ENCODE results near the gene ALLC.
"Not testable (repeated sequence)": the region's sequence is repeated elsewhere in the genome, so short reads cannot be mapped to it uniquely, and the experiment has no call there.

Gene ALLC

GRCh38 chr2:3617198-3617890 is 40.7 kb upstream of the ALLC start:
- TF ChIP-seq POLR2A (IDR thresholded peaks at IDR 0.05; ENCODE audit: low read depth, low read length) (no peak), TAF1 (IDR thresholded peaks at IDR 0.05; ENCODE audit: low read depth, low read length) (no peak), POLR2AphosphoS5 (IDR thresholded peaks at IDR 0.05; ENCODE audit: low read depth, low read length) (no peak), POU2F2 (IDR thresholded peaks at IDR 0.05; ENCODE audit: low read depth, low read length) (no peak), SPI1 (IDR thresholded peaks at IDR 0.05; ENCODE audit: low read depth, low read length) (no peak), PAX5 (IDR thresholded peaks at IDR 0.05; ENCODE audit: insufficient read depth, low read length, severe bottlenecking) (no peak)
- DNase-seq (ENCODE audit: insufficient read length, low spot score) (no peak), FAIRE-seq (no peak)

- FAIRE-seq, result no peak
Observed at GRCh38 chr2:3618367-3618766, 39.6 kb upstream of the ALLC start.

GRCh38 chr2:3619033-3619432 is 39.0 kb upstream of the ALLC start:
- DNase-seq (ENCODE audit: insufficient read length, low spot score) (no peak), FAIRE-seq (no peak)
- no peak for TF ChIP-seq SPI1 (IDR thresholded peaks at IDR 0.05; ENCODE audit: low read depth, low read length)

More at GRCh38 chr2:3618367-3618766, 39.6 kb upstream of the ALLC start:
- TF ChIP-seq PAX5 (IDR thresholded peaks at IDR 0.05; ENCODE audit: insufficient read depth, low read length, severe bottlenecking), result no peak
- TF ChIP-seq TAF1 (IDR thresholded peaks at IDR 0.05; ENCODE audit: low read depth, low read length), result no peak
- TF ChIP-seq POLR2A (IDR thresholded peaks at IDR 0.05; ENCODE audit: low read depth, low read length), result no peak
- no peak for TF ChIP-seq POU2F2 (IDR thresholded peaks at IDR 0.05; ENCODE audit: low read depth, low read length)
- TF ChIP-seq POLR2AphosphoS5 (IDR thresholded peaks at IDR 0.05; ENCODE audit: low read depth, low read length), result no peak
- TF ChIP-seq SPI1 (IDR thresholded peaks at IDR 0.05; ENCODE audit: low read depth, low read length), result no peak
- no peak for DNase-seq (ENCODE audit: insufficient read length, low spot score)

GRCh38 chr2:3619661-3620060 is 38.3 kb upstream of the ALLC start:
- not testable (repeated sequence) for FAIRE-seq; DNase-seq (ENCODE audit: insufficient read length, low spot score)

GRCh38 chr2:3620834-3621233 is 37.2 kb upstream of the ALLC start:
- DNase-seq (ENCODE audit: insufficient read length, low spot score), result no peak
- FAIRE-seq, result no peak
- no peak for TF ChIP-seq SPI1 (IDR thresholded peaks at IDR 0.05; ENCODE audit: low read depth, low read length)
- no peak for TF ChIP-seq POLR2A (IDR thresholded peaks at IDR 0.05; ENCODE audit: low read depth, low read length)
- TF ChIP-seq POLR2AphosphoS5 (IDR thresholded peaks at IDR 0.05; ENCODE audit: low read depth, low read length), result no peak
- no peak for TF ChIP-seq PAX5 (IDR thresholded peaks at IDR 0.05; ENCODE audit: insufficient read depth, low read length, severe bottlenecking)
- no peak for TF ChIP-seq POU2F2 (IDR thresholded peaks at IDR 0.05; ENCODE audit: low read depth, low read length)
- TF ChIP-seq TAF1 (IDR thresholded peaks at IDR 0.05; ENCODE audit: low read depth, low read length), result no peak

- no peak for DNase-seq (ENCODE audit: insufficient read length, low spot score)
- FAIRE-seq, result no peak
- TF ChIP-seq SPI1 (IDR thresholded peaks at IDR 0.05; ENCODE audit: low read depth, low read length) (no peak), POLR2A (IDR thresholded peaks at IDR 0.05; ENCODE audit: low read depth, low read length) (no peak), PAX5 (IDR thresholded peaks at IDR 0.05; ENCODE audit: insufficient read depth, low read length, severe bottlenecking) (no peak), POLR2AphosphoS5 (IDR thresholded peaks at IDR 0.05; ENCODE audit: low read depth, low read length) (no peak), TAF1 (IDR thresholded peaks at IDR 0.05; ENCODE audit: low read depth, low read length) (no peak), POU2F2 (IDR thresholded peaks at IDR 0.05; ENCODE audit: low read depth, low read length) (no peak)
Observed at GRCh38 chr2:3622967-3623366, 35.0 kb upstream of the ALLC start.

GRCh38 chr2:3624059-3624794 is 33.8 kb upstream of the ALLC start:
- no peak for DNase-seq (ENCODE audit: insufficient read length, low spot score)
- peak; percentile 81 for FAIRE-seq
- no peak for TF ChIP-seq PAX5 (IDR thresholded peaks at IDR 0.05; ENCODE audit: insufficient read depth, low read length, severe bottlenecking)

- FAIRE-seq (no peak), DNase-seq (ENCODE audit: insufficient read length, low spot score) (no peak)
Observed at GRCh38 chr2:3625186-3625585, 32.8 kb upstream of the ALLC start.

GRCh38 chr2:3626118-3626811 is 31.7 kb upstream of the ALLC start:
- FAIRE-seq (no peak), DNase-seq (ENCODE audit: insufficient read length, low spot score) (no peak)
- TF ChIP-seq SPI1 (IDR thresholded peaks at IDR 0.05; ENCODE audit: low read depth, low read length) (no peak), POLR2AphosphoS5 (IDR thresholded peaks at IDR 0.05; ENCODE audit: low read depth, low read length) (no peak), POU2F2 (IDR thresholded peaks at IDR 0.05; ENCODE audit: low read depth, low read length) (no peak), TAF1 (IDR thresholded peaks at IDR 0.05; ENCODE audit: low read depth, low read length) (no peak), PAX5 (IDR thresholded peaks at IDR 0.05; ENCODE audit: insufficient read depth, low read length, severe bottlenecking) (no peak), POLR2A (IDR thresholded peaks at IDR 0.05; ENCODE audit: low read depth, low read length) (no peak)

More at GRCh38 chr2:3625186-3625585, 32.8 kb upstream of the ALLC start:
- no peak for TF ChIP-seq PAX5 (IDR thresholded peaks at IDR 0.05; ENCODE audit: insufficient read depth, low read length, severe bottlenecking)
- no peak for TF ChIP-seq TAF1 (IDR thresholded peaks at IDR 0.05; ENCODE audit: low read depth, low read length)
- TF ChIP-seq POLR2AphosphoS5 (IDR thresholded peaks at IDR 0.05; ENCODE audit: low read depth, low read length), result no peak
- TF ChIP-seq POLR2A (IDR thresholded peaks at IDR 0.05; ENCODE audit: low read depth, low read length), result no peak
- TF ChIP-seq SPI1 (IDR thresholded peaks at IDR 0.05; ENCODE audit: low read depth, low read length), result no peak
- no peak for TF ChIP-seq POU2F2 (IDR thresholded peaks at IDR 0.05; ENCODE audit: low read depth, low read length)
